ENCODE measurements around the gene MYO9B. TPM values are rescaled to one million over a fixed set of nuclear protein-coding genes. Genes with fewer than 3 reads are reported as not detected.

Gene MYO9B
- total RNA-seq, 1 experiment from 2014 or later: 20.4 TPM

DNA sequence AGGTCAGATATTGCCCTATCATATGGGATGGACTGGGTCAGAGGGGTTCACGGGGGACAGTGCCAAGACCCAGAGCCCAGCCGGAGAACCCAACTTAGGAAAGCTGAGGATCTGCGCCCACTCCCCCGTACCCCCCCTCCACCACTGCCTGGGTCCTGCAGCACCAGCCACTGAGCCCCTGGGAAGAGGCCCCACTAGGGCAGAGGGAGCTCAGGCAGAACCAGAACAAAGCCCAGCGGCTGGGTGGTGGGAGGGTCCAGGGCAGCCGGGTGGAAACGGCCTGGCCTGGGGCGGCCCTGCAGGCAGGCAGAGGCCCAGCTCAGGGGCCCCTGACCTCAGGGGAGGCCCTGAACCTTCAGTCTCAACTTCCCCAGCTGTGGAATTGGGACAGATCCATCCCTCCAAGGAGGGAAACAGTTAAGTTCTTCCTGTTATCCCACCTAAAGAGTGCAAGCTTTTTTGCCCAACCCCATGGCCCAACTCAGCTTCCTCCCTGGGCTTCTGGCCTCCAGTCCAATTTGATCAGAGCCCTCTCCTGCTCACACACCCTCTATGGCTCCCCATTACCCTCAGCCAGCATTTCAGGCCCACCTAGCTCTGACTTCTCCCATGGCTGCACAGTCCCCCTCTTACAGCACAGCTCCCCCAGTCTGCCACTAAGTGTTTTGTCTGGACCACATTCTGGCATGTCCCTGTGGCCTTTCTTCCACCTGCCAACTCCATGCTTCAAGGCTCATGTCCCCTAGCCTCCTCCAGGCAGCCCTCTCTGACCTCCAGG is 167.0 kb downstream of the MYO9B start:
- Histone ChIP-seq H3K9me3 (no peaks in the 10 kb centered on the region), H3K27me3 (no peaks in the 10 kb centered on the region), H3K4me3 (peak overlapping the region; percentile 66; the same call in 1 of the 2 replicates), H3K36me3 (peaks cover 43% of the 10 kb centered on the region)
- no peak for DNase-seq

- H3K4me3 ChIP-seq: peak overlapping the region; percentile 66
- H3K9me3 ChIP-seq: no peaks in the 10 kb centered on the region
- DNase-seq: no peak
- no peaks in the 10 kb centered on the region for H3K27me3 ChIP-seq
- peaks cover 36% of the 10 kb centered on the region for H3K36me3 ChIP-seq
Observed at GRCh38 chr19:17243211-17243829, 167.7 kb downstream of the MYO9B start.

DNA sequence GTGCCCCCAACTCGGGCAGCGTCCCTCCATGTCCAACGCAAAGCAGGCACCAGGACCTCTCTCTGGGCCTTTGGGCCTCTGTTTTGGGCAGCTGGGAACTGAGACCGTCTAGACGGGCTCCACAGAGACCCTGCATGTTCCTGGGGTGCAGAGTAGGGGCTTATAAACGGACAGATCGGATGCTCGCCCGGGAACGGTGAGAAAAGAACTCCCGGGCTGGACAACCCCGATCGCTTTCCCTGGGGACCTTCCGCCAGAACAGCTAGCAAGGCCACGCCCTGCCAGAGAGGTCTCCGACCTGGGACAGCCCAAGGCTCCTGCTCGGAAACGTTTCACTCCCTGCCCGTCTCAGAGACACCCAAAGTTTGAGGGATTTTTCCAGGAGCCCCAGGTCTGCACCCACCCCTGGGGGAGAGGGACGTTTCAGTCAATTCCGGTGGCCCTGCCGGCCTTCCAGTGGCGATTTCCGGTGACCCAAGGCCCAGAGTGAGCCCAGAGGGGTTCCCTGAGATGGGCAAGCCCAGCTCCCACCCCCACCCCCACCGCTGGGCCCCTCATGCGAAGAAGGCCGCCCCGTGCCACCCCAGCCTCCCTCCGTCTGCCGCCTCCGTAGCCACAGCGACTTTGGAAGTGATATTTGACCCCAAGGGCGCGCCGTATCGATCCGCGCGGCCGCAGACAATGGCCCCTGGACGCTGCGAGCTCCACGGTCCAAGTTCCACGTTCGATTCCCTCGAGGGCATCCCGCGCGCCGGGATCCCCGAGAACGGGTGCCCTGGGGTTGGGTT is 168.4 kb downstream of the MYO9B start:
- Histone ChIP-seq H3K4me3 (peak overlapping the region; percentile 66), H3K27me3 (no peaks in the 10 kb centered on the region), H3K9me3 (no peaks in the 10 kb centered on the region), H3K36me3 (peaks cover 29% of the 10 kb centered on the region)
- DNase-seq: peak; percentile 73

DNA sequence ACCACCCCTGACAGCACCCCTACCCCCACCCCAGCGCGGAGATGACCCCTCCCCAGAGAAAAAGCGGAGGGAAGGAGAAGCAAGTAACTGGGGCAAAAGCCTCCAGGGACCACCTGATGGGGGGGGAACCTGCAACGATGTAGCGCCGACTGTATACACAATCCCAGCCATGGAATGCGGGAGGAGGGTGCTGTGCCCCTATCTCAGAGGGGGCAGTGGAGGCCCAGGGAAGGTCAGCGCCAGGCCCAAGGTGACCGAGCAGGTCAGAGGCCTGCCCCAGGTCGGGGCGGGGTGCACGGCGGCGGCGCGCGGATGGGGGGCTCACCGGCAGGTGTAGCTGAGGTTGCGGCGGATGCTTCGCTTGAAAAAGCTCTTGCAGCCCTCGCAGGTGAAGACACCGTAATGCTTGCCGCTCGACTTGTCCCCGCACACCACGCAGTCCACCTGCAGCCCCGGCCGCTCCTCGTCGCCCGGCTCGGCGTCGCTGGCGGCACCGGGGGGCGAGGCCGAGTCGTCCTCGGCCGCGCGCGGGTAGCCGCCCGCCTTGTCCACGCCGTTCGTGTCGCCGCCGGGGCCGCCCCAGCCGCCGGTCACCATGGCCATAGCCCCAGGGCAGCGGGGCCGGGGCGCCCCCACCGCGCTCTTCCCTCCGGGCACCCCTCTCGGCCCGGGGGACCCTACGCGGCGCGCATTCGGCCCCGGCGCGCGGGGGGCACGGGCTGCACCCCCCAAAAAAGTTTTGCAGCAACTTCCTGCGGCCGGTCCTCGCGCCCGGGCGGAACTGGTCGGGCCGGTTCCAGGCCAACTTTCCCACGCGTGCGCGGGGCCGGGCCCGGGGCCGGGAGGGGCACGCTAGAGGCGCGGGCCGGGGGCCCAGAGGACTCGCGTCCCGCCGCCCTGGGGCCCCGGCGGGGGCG is 169.3 kb downstream of the MYO9B start:
- Histone ChIP-seq H3K36me3 (peaks cover 25% of the 10 kb centered on the region), H3K27me3 (no peaks in the 10 kb centered on the region), H3K9me3 (no peaks in the 10 kb centered on the region), H3K4me3 (peak overlapping the region; percentile 66)
- no peak for DNase-seq

- Histone ChIP-seq H3K4me3 (peak within 1 kb of the TSS; percentile 66), H3K36me3 (peaks cover 19% of the 10 kb centered on the region), H3K27me3 (no peaks in the 10 kb centered on the region), H3K9me3 (no peaks in the 10 kb centered on the region)
- no peak for DNase-seq
Observed at GRCh38 chr19:17245535-17245984, 170.0 kb downstream of the MYO9B start, which contains the start of gene NR2F6. TSS of gene NR2F6 (minus strand) at chr19:17245919. CDS start at chr19:17245220, 699 bp downstream.

- Histone ChIP-seq H3K27me3 (no peaks in the 10 kb centered on the region), H3K4me3 (peak overlapping the region; percentile 39; the same call in 1 of the 2 replicates), H3K36me3 (peaks cover 6% of the 10 kb centered on the region), H3K9me3 (no peaks in the 10 kb centered on the region)
- no peak for DNase-seq
Observed at GRCh38 chr19:17246681-17247425, 171.3 kb downstream of the MYO9B start.

- Histone ChIP-seq H3K36me3 (no peaks in the 10 kb centered on the region; the same call in 1 of the 2 replicates), H3K9me3 (no peaks in the 10 kb centered on the region), H3K4me3 (no peak overlapping the region), H3K27me3 (no peaks in the 10 kb centered on the region)
- DNase-seq: no peak
Observed at GRCh38 chr19:17248011-17248776, 172.6 kb downstream of the MYO9B start.

DNA sequence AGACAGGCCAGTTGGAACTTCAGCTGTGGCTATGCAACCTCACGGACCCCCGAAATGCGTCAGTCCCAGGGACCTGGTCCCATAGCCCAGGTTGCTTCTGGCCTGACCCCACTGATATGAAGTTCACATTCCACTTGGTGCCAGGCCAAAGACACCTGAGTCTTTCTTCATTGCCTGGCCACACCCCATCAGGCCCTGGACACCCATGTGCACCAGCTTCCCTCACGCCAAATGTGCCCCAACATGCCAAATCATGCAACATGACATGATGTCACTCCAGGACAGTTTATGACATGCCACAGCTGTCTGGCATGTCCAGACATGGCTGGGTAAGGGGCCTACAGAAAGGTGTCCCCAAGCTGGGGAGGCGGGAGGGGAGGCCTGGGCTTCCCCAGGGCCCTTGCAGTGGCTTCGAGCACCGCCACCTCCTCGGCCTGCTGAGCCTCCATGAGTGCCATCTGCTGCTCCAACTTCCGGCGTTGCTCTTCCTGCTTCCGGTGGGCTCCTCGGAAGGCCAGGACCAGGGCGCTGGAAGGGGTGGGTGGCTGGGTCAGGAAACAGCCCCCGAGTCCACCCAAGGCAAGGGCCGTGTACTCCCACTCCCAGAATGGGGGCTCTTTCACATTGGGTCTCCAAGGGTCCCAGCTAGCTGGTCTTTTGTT is 174.4 kb downstream of the MYO9B start:
- Histone ChIP-seq H3K9me3 (no peaks in the 10 kb centered on the region), H3K4me3 (no peak overlapping the region), H3K27me3 (no peaks in the 10 kb centered on the region), H3K36me3 (no peaks in the 10 kb centered on the region)
- DNase-seq: no peak

DNA sequence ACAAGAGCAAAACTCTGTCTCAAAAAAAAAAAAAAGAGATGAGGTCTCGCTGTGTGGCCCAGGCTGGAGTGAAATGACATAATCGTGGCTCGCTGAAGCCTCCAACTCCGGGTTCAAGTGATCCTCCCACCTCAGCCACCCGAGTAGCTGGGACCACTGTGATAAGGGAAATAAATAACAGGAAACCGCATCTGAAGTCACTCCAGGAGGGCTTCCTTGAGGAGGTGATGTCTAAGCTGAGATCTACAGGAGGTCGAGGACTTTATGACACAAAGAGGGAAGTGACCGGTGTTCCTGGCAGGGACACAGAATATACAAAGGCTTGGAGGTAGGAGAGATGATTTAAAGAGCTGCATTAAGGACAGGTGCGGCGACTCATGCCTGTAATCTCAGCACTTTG is 179.1 kb downstream of the MYO9B start:
- no peaks in the 10 kb centered on the region for H3K9me3 ChIP-seq
- no peaks in the 10 kb centered on the region for H3K36me3 ChIP-seq
- H3K27me3 ChIP-seq: no peaks in the 10 kb centered on the region
- no peak for DNase-seq
- no peak overlapping the region for H3K4me3 ChIP-seq

DNA sequence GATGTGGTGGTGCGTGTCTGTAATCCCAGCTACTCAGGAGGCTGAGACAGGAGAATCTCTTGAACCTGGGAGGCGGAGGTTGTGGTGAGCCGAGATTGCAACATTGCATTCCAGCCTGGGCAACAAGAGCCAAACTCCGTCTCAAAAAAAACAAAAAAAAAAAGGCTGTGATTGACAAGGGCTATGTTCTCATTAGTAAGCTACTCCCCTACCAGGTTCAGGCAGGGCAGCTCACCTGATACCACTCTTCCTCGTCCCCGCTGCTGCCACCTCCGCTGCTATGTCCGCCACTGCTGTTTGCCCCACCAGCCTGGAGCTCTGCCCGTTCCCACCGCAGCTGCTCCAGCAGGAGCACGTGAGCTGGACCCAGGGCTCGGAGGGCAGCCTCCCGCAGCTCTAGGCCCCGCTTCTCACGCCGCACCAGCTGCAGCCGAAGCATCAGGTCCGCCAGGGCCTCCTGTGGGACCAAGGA is 179.6 kb downstream of the MYO9B start:
- no peaks in the 10 kb centered on the region for H3K9me3 ChIP-seq
- no peak for DNase-seq
- H3K4me3 ChIP-seq: no peak overlapping the region
- no peaks in the 10 kb centered on the region for H3K27me3 ChIP-seq
- no peaks in the 10 kb centered on the region for H3K36me3 ChIP-seq

DNA sequence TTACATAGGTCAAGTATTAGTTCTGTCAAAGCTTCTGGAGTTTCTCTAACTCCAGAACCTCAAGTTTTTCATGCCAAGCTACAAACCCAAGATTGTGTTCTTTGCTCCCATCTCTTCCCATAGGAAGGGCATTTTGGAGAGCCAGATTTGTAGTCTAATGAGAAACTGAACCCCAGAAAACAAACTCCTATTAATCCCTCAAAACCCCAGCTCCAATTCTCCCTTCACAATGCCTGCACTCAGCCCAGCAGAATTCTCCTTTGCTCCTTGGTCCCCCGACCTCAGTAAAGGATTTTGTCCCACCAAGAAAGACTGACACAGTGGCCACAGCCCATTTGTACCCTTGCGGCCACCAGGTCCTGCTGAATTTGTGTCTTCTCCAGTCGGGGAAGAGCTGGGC is 180.6 kb downstream of the MYO9B start:
- no peaks in the 10 kb centered on the region for H3K9me3 ChIP-seq
- no peak overlapping the region for H3K4me3 ChIP-seq
- H3K36me3 ChIP-seq: no peaks in the 10 kb centered on the region
- no peak for DNase-seq
- no peaks in the 10 kb centered on the region for H3K27me3 ChIP-seq

GRCh38 chr19:17259118-17259780 is 183.7 kb downstream of the MYO9B start:
- no peak overlapping the region for H3K4me3 ChIP-seq

DNA sequence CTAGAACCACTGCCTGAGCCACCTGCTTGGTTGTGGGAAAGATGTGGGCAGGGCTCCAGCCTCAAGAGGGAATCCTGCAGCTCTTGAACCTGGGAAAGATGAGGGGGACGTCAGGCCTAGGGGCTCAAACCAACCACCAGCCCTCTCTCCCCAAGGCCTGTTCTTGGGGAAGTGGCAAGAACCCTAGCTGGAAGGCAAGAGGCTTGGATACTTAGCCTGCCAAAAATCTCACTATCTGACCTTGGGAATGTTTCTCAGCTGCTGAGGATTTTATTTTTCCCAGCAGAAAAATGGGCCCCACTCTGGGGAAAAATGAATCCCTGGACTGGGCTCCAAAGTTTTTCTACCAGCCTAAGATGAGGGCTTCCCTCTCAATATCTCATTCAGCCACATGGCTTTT is 184.4 kb downstream of the MYO9B start:
- DNase-seq: no peak
- H3K4me3 ChIP-seq: no peak overlapping the region

More at GRCh38 chr19:17259118-17259780, 183.7 kb downstream of the MYO9B start:
- Histone ChIP-seq H3K36me3 (no peaks in the 10 kb centered on the region), H3K9me3 (no peaks in the 10 kb centered on the region), H3K27me3 (no peaks in the 10 kb centered on the region)
- no peak for DNase-seq

GRCh38 chr19:17260842-17261325 is 185.3 kb downstream of the MYO9B start:
- H3K36me3 ChIP-seq: no peaks in the 10 kb centered on the region
- H3K27me3 ChIP-seq: no peaks in the 10 kb centered on the region
- H3K9me3 ChIP-seq: no peaks in the 10 kb centered on the region
- H3K4me3 ChIP-seq: no peak overlapping the region
- DNase-seq: peak; percentile 83

More for the DNA sequence above, 184.4 kb downstream of the MYO9B start:
- H3K9me3 ChIP-seq: no peaks in the 10 kb centered on the region
- no peaks in the 10 kb centered on the region for H3K27me3 ChIP-seq
- no peaks in the 10 kb centered on the region for H3K36me3 ChIP-seq

Data from MG63 (cell line).